Keratinocyte (primary cell): ENCODE measurements around the gene MTCL1. TPM values are rescaled to one million over a fixed set of nuclear protein-coding genes. Genes with fewer than 3 reads are reported as not detected.

ENCODE experiments used
- DNase-seq: peaks from one replicate; pipeline ENCODE4 v3.0.0-alpha.2; 2011; ENCODE audit warnings: low read depth, missing footprints, low spot score
- FAIRE-seq: peaks from 2 replicates; lab custom pipeline; 2011; peaks lifted over from hg19 to GRCh38; lab: Jason Lieb, UNC
- H2AFZ ChIP-seq: 2 replicates; pipeline ENCODE4 v1.6.0; 2012; ENCODE audit warnings: low read length, control low read depth, inconsistent platforms; ENCODE audit not compliant: control insufficient read depth
- H3K27ac ChIP-seq: 2 replicates; pipeline ENCODE4 v1.5.1; 2011; ENCODE audit warnings: low read length; ENCODE audit not compliant: control insufficient read depth, insufficient read depth
- H3K27me3 ChIP-seq: 3 replicates; pipeline ENCODE4 v1.6.0; 2011; ENCODE audit warnings: low read length; ENCODE audit not compliant: control insufficient read depth, insufficient read depth; ENCODE audit errors: extremely low read depth
- H3K36me3 ChIP-seq, 2 experiments: 2 replicates in 1 of 2; 3 replicates in 1 of 2; pipeline ENCODE4 v1.5.1; 2011; ENCODE audit warnings: low read length in 2 of 2, mild to moderate bottlenecking in 1 of 2; ENCODE audit not compliant: control insufficient read depth in 2 of 2, insufficient read depth in 2 of 2; ENCODE audit errors: extremely low read depth in 1 of 2
- H3K4me1 ChIP-seq: 3 replicates; pipeline ENCODE4 v1.5.1; 2011; ENCODE audit warnings: low read length; ENCODE audit not compliant: control insufficient read depth, insufficient read depth; ENCODE audit errors: extremely low read depth
- H3K4me2 ChIP-seq: 3 replicates; pipeline ENCODE4 v1.6.0; 2011; ENCODE audit warnings: low read depth, low read length; ENCODE audit not compliant: control insufficient read depth, insufficient read depth; ENCODE audit errors: extremely low read depth
- H3K4me3 ChIP-seq, 3 experiments: fragments of 200-600 bp in 1 of 3; sonication (generic) in 1 of 3; 2 replicates in 2 of 3; 3 replicates in 1 of 3; pipeline ENCODE4 v1.5.1; 2011 to 2016; ENCODE audit warnings: low read length in 3 of 3, mild to moderate bottlenecking in 3 of 3, control low read depth in 2 of 3, inconsistent platforms in 1 of 3, low read depth in 1 of 3, mixed read lengths in 1 of 3, mixed run types in 1 of 3, moderate library complexity in 1 of 3; ENCODE audit not compliant: control insufficient read depth in 2 of 3, insufficient read depth in 2 of 3; ENCODE audit errors: extremely low read depth in 1 of 3
- H3K79me2 ChIP-seq: 2 replicates; pipeline ENCODE4 v1.6.0; 2012; ENCODE audit warnings: low read length; ENCODE audit not compliant: control insufficient read depth, insufficient read depth
- H3K9ac ChIP-seq: 3 replicates; pipeline ENCODE4 v1.6.0; 2011; ENCODE audit warnings: low read length; ENCODE audit not compliant: control insufficient read depth, insufficient read depth; ENCODE audit errors: extremely low read depth
- H3K9me1 ChIP-seq: 3 replicates; pipeline ENCODE4 v1.6.0; 2011; ENCODE audit warnings: low read length; ENCODE audit not compliant: control insufficient read depth, insufficient read depth; ENCODE audit errors: extremely low read depth
- H3K9me3 ChIP-seq: 2 replicates; pipeline ENCODE4 v1.5.1; 2012; ENCODE audit warnings: low read depth, low read length; ENCODE audit not compliant: control insufficient read depth
- H4K20me1 ChIP-seq: 3 replicates; pipeline ENCODE4 v1.6.0; 2011; ENCODE audit warnings: low read length; ENCODE audit not compliant: control insufficient read depth, insufficient read depth; ENCODE audit errors: extremely low read depth
- CTCF ChIP-seq, 3 experiments: IDR thresholded peaks in 1 of 3; conservative IDR thresholded peaks in 1 of 3; optimal IDR thresholded peaks in 1 of 3; 2 replicates in 2 of 3; 3 replicates in 1 of 3; pipeline versions ENCODE3 to v1.5.1; 2011; ENCODE audit warnings: low read length in 3 of 3, mild to moderate bottlenecking in 3 of 3, moderate library complexity in 2 of 3, control low read depth in 1 of 3, inconsistent platforms in 1 of 3; ENCODE audit not compliant: insufficient read depth in 2 of 3; ENCODE audit errors: extremely low read depth in 1 of 3
- EZH2 ChIP-seq: IDR thresholded peaks from one replicate; pipeline ENCODE4 v1.6.1; 2012; ENCODE audit warnings: inconsistent platforms, mild to moderate bottlenecking, low read length, moderate library complexity
- dilution Hi-C: fragments of 300-500 bp; cut with MboI; formaldehyde crosslinking; loops from one replicate; pipeline ENCODE4 v1.7.0; 2020; ENCODE audit warnings: low sequenced_read_pairs; ENCODE audit not compliant: extremely low pct_ligation_motif_present
- polyA plus RNA-seq, 5 experiments: library from polyadenylated mRNA; depleted of rRNA in 3 of 5; stranded (reverse) in 3 of 5; stranded (forward) in 1 of 5; unstranded in 1 of 5; fragments of >200 nt; gene quantifications; 1 replicate in 1 of 5; 2 replicates in 3 of 5; 3 replicates in 1 of 5; pipeline versions ENCODE4 v1.2.1 to v1.2.3, GENCODE V29; 2011 to 2012; ENCODE audit warnings: missing spikeins in 2 of 5, low read depth in 1 of 5, low replicate concordance in 1 of 5

MTCL1 gene
- polyA plus RNA-seq, 1 donor (not counting 4 experiments of a cell fraction or from before 2014, with no cell fraction given) = 15.4 TPM

- Histone ChIP-seq H3K79me2 (no peaks in the 10 kb centered on the region), H3K36me3 (peaks cover 5 to 35% of the 10 kb centered on the region in 2 experiments), H4K20me1 (no peaks in the 10 kb centered on the region), H2AFZ (peak overlapping the region; percentile 4), H3K9me1 (peaks cover 3% of the 10 kb centered on the region), H3K9ac (peak overlapping the region; percentile 72), H3K4me1 (peaks cover 47% of the 10 kb centered on the region), H3K27ac (peak overlapping the region; percentile 80), H3K27me3 (no peaks in the 10 kb centered on the region), H3K4me3 (peak overlapping the region in 2 of 3 experiments; percentile 30 to 41), H3K9me3 (no peaks in the 10 kb centered on the region), H3K4me2 (peak overlapping the region; percentile 83)
- dilution Hi-C loops = no loop called here
- TF ChIP-seq EZH2 = no peak
- no peak for TF ChIP-seq CTCF (optimal IDR thresholded peaks at IDR 0.05 in 1 of 3, IDR thresholded peaks at IDR 0.05 in 1 of 3, conservative IDR thresholded peaks at IDR 0.05 in 1 of 3; ENCODE audit: extremely low read depth in 1 of 3, insufficient read depth in 2 of 3, low read length in 3 of 3)
- FAIRE-seq (no peak), DNase-seq (no peak)
Observed at GRCh38 chr18:8799596-8800441, 94.5 kb downstream of the MTCL1 start.

GRCh38 chr18:8800445-8800844 lies 95.1 kb downstream of the MTCL1 start:
- DNase-seq = peak; percentile 96
- Histone ChIP-seq H3K27ac (peak overlapping the region; percentile 80), H2AFZ (peak overlapping the region; percentile 4), H3K79me2 (no peaks in the 10 kb centered on the region), H3K9me3 (no peaks in the 10 kb centered on the region), H3K4me2 (peak overlapping the region; percentile 83), H3K27me3 (no peaks in the 10 kb centered on the region), H4K20me1 (no peaks in the 10 kb centered on the region), H3K4me3 (peak overlapping the region in 2 of 3 experiments; percentile 30 to 41), H3K4me1 (peaks cover 43% of the 10 kb centered on the region), H3K36me3 (peaks cover 5 to 38% of the 10 kb centered on the region in 2 experiments), H3K9ac (peak overlapping the region; percentile 72), H3K9me1 (peaks cover 3% of the 10 kb centered on the region)
- TF ChIP-seq CTCF (optimal IDR thresholded peaks at IDR 0.05 in 1 of 3, IDR thresholded peaks at IDR 0.05 in 1 of 3, conservative IDR thresholded peaks at IDR 0.05 in 1 of 3; ENCODE audit: extremely low read depth in 1 of 3, insufficient read depth in 2 of 3, low read length in 3 of 3) (no peak), EZH2 (no peak)
- FAIRE-seq = peak; percentile 99
- dilution Hi-C loops = no loop called here
